HG02763 (cell line): ENCODE results near the gene DLG1.

Source experiments
- ATAC-seq: cut with Tn5 transposase; IDR thresholded peaks from one replicate; pipeline ENCODE4 v1.9.1; 2021; ENCODE audit warnings: mild to moderate bottlenecking, moderate library complexity; ENCODE audit not compliant: unreplicated experiment

The DLG1 gene

GRCh38 chr3:197253238-197253947 is 45.0 kb downstream of the DLG1 start:
- ATAC-seq, result no peak

DNA sequence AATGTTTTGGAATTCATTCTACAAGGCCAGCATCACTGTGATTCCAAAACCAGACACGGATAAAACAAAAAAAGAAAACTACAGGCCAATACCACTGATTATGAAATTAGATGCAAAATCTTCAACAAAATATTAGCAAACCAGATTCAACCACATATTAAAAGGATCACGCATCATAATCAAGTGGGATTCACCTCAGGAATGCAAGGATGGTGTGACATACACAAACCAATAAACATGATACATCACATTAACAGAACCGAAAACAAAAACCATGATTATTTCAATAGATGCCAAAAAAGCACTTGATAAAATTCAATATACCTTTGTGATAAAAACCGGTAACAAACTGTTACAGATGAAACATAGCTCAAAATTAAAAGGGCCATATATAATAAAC is 48.9 kb downstream of the DLG1 start:
- no peak for ATAC-seq

GRCh38 chr3:197248341-197248740 is 50.1 kb downstream of the DLG1 start:
- ATAC-seq, result no peak

DNA sequence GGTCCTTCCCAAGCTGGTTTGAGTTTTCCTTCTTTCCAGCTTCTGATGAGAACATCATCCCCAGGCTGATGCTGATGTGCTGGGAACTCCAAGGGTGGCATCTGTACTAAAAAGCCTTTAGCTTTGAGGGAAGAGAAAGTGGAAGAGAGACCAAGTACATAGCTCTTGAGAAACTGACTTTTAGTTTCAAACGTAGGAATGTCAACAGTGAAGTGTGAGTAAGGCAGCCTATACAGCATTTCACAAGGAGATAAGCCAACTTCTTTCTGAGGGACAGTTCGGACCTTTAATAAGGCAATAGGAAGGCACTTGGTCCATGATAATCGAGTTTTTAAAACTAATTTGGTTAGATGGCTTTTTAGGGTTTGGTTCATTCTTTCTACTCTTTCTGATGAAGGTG is 53.7 kb downstream of the DLG1 start:
- ATAC-seq, result no peak

- no peak for ATAC-seq
Observed at GRCh38 chr3:197242784-197243432, 55.5 kb downstream of the DLG1 start.

GRCh38 chr3:197241173-197241572 is 57.2 kb downstream of the DLG1 start:
- ATAC-seq, result no peak

- no peak for ATAC-seq
Observed at GRCh38 chr3:197239857-197240256, 58.6 kb downstream of the DLG1 start.

- ATAC-seq, result no peak
Observed at GRCh38 chr3:197238842-197239241, 59.6 kb downstream of the DLG1 start.

- no peak for ATAC-seq
Observed at GRCh38 chr3:197237897-197238296, 60.5 kb downstream of the DLG1 start.

- ATAC-seq, result no peak
Observed at GRCh38 chr3:197236362-197236761, 62.0 kb downstream of the DLG1 start.

DNA sequence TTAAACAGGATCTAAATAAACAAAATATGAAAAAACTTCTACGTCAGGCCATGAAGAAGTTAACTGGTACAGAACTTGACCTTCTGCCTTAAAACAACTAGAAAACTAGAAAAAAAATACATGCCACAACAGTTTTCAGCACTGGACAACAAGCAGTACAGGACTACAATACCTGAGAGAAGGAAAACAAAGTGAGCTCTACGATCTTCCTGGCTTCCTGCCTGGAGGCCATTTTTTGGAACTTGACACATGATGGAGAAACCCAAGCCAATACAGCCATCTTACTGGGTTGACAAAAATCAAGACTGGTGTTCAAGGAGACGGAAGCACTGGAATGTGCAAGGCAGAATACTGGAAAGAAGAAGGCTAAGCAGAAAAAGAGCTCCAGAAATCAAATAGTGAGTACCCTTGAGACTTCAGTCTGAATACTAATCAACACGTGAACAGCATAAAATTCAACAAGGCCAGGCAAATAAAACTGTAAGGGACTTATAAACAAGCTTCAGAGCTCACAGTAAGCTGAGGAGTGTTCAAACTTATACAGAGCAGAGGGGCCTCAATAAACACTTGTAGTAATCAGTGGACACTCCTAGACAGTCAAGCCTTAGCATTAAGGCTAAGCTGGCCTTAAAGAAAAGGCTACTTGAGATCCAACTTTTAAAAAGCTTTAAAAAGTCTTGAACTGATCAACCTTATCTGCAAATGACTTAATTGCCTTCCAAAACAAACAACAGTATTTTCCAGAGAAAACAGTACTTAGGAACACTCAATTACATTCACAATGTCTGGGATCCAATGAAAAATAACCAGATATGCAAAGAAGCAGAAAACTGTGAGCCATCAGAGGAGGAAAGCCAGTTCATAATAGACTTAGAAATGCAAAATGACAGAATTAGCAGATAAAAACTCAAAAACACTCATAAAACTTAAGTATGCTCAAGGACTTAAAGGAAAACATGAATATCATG is 63.2 kb downstream of the DLG1 start:
- ATAC-seq, result no peak

- no peak for ATAC-seq
Observed at GRCh38 chr3:197231321-197231720, 67.1 kb downstream of the DLG1 start.

DNA sequence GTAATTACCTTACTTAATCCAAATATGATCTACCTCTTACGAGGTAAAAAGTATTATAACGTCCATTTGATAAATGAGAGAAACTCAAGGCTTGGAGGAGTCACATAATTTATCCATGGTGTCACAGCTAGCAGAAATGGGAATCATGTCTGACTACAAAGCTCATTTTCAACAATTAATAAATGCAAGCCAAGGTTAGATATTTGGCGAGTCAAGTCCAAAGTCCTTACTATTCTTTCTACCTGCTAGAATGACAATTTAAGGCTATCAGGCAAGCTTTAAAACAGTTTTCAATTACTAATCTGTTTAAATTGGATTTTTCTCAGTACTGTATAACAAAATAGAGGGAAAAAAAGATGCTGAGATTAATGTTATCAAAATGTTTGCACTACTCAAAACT is 68.6 kb downstream of the DLG1 start:
- ATAC-seq, result no peak

DNA sequence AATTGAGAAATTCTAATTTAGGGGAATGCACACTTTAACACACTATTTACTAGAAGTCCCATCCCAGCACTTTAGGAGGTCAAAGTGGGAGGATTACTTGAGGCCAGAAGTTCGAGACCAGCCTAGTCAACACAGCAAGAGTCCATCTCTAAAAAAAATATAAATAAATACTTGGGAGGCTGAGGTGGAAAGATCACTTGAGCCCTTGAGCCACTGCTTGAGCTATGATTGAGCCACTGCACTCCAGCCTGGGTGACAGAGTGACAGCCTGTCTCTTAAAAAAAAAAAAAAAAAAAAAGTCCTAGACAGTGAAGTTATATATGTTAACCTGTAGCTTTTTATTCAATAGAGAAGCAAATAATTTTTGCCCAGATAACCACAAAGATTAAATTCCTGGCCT is 69.2 kb downstream of the DLG1 start:
- ATAC-seq, result no peak

GRCh38 chr3:197227780-197228574 is 70.4 kb downstream of the DLG1 start:
- no peak for ATAC-seq

DNA sequence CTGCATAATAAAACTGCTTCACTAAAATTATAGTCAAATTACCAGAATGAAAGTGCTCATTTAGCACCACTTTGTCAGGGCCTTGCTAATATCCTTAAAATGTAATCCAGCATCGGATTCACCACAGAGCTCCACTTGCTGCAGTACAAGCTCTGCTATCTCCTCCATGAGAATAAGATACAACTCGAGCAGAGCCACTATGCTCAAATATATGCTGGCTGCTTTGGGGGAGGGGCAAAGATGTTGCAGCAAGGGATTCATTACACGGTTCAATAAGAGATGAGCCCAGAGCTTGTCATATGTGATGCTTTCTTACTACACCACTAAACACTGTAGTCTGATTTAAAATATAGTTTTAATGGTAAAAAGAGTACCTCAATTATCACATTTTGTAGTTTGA is 72.2 kb downstream of the DLG1 start:
- ATAC-seq, result no peak

DNA sequence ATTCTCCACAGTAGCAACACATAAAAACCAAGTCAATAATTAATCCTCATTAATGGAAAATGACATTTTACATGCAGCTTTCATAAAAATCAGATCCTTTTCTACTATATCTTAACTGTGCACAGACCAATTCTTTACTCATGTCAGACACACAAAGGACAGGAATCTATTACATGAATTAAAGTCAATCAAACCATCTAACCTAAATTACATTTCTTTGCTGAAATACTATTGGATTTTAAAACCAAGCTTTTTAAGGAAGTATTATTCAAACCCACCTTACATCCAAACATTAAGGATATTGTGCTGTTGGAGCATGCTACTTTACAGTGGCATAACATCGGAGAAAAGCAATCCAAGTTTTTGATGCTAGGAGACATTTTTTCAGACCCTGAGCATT is 72.8 kb downstream of the DLG1 start:
- ATAC-seq, result no peak

GRCh38 chr3:197224034-197224444 is 74.4 kb downstream of the DLG1 start:
- ATAC-seq, result no peak

DNA sequence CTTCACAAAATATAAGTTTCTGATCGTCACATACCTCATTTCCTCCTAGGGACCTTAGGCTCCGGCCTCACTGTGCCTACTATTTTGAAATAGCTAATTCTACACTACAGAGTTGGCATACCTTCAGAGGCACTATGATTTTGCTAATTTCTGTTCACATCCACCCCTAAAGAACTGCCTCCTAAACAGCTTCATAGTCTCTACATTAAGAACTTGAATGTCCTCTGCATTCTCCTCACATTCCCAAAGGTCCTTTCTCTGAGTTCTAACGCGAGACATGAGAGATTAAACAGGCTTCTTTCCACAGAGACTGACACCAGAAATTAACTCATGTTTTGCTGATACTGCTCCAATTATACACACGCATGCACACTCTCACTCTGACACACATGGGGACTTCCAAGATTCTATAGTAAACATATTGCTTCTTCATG is 75.5 kb downstream of the DLG1 start:
- no peak for ATAC-seq

- no peak for ATAC-seq
Observed at GRCh38 chr3:197219619-197220018, 78.8 kb downstream of the DLG1 start.

GRCh38 chr3:197218210-197218609 is 80.2 kb downstream of the DLG1 start:
- no peak for ATAC-seq
